A673 (cell line): ENCODE measurements around the gene SLF1.
"Not testable (repeated sequence)": the region's sequence is repeated elsewhere in the genome, so short reads cannot be mapped to it uniquely, and the experiment has no call there.

ENCODE experiments used
- CTCF ChIP-seq: fragments of 300-800, 200-600 bp; sonication (generic); conservative IDR thresholded peaks from 2 replicates; pipeline ENCODE4 v1.5.1; 2017; ENCODE audit warnings: low read depth, mild to moderate bottlenecking, antibody characterized with exemption, low read length, moderate library complexity, mixed read lengths
- EZH2 ChIP-seq: fragments of 200-600 bp; sonication (generic); IDR thresholded peaks from 2 replicates; pipeline ENCODE4 v1.6.1; 2017; ENCODE audit warnings: borderline replicate concordance, low read depth, mild to moderate bottlenecking, mixed read lengths, antibody characterized with exemption, low read length; ENCODE audit not compliant: poor library complexity, severe bottlenecking

GRCh38 chr5:94573349-94573748 lies 45.1 kb upstream of the SLF1 start:
- TF ChIP-seq CTCF, EZH2: not testable (repeated sequence)
